H54 (cell line): Measurements from ENCODE around the gene IRAK2.
A peak's percentile ranks its signal among the peaks of the same experiment; 100 is the strongest.

Experiments
- DNase-seq: peaks from one replicate; pipeline ENCODE4 v3.0.0; 2011; ENCODE audit warnings: low spot score, mixed read lengths; ENCODE audit not compliant: insufficient read length
- FAIRE-seq: peaks from 3 replicates; lab custom pipeline; 2011; peaks lifted over from hg19 to GRCh38; lab: Jason Lieb, UNC
- POLR2A ChIP-seq: IDR thresholded peaks from 2 replicates; pipeline ENCODE4 v1.6.1; 2011; ENCODE audit warnings: low read depth, mild to moderate bottlenecking, low read length

IRAK2 gene

GRCh38 chr3:10188804-10189556 lies 24.3 kb downstream of the IRAK2 start:
- FAIRE-seq (no peak), DNase-seq (no peak)
- no peak for TF ChIP-seq POLR2A

- TF ChIP-seq POLR2A = no peak
Measured at GRCh38 chr3:10189557-10190354, 25.0 kb downstream of the IRAK2 start.

GRCh38 chr3:10192953-10193691 lies 28.4 kb downstream of the IRAK2 start:
- FAIRE-seq (peak; percentile 15), DNase-seq (peak; percentile 70)
- TF ChIP-seq POLR2A = no peak

More at GRCh38 chr3:10189557-10190354, 25.0 kb downstream of the IRAK2 start:
- DNase-seq = no peak
- no peak for FAIRE-seq

GRCh38 chr3:10193692-10194327 lies 29.1 kb downstream of the IRAK2 start:
- FAIRE-seq (no peak), DNase-seq (no peak)
- TF ChIP-seq POLR2A = no peak

- DNase-seq = no peak
- TF ChIP-seq POLR2A = no peak
- FAIRE-seq = no peak
Measured at GRCh38 chr3:10194328-10195071, 29.8 kb downstream of the IRAK2 start.

- no peak for FAIRE-seq
- DNase-seq = no peak
Measured at GRCh38 chr3:10195366-10196089, 30.8 kb downstream of the IRAK2 start.

GRCh38 chr3:10196389-10197052 lies 31.8 kb downstream of the IRAK2 start:
- FAIRE-seq (no peak), DNase-seq (no peak)
- TF ChIP-seq POLR2A = no peak

More at GRCh38 chr3:10195366-10196089, 30.8 kb downstream of the IRAK2 start:
- TF ChIP-seq POLR2A = no peak

GRCh38 chr3:10198226-10198625 lies 33.5 kb downstream of the IRAK2 start:
- DNase-seq = no peak
- TF ChIP-seq POLR2A = no peak
- no peak for FAIRE-seq

- DNase-seq (peak; percentile 53), FAIRE-seq (no peak)
- TF ChIP-seq POLR2A = no peak
Measured at GRCh38 chr3:10198761-10199649, 34.3 kb downstream of the IRAK2 start.

- DNase-seq = no peak
- FAIRE-seq = no peak
- no peak for TF ChIP-seq POLR2A
Measured at GRCh38 chr3:10204921-10205320, 40.2 kb downstream of the IRAK2 start.
